Tibial artery (tissue), 4 donors: ENCODE measurements around the gene TBR1.

Experiments
- DNase-seq, 2 donors: peaks; one replicate each; pipeline ENCODE4 v3.0.0-alpha.2; 2019
- H3K27ac ChIP-seq, 2 donors: fragments of 200-600 bp; sonication (generic) in 1 of 2; 1 replicate in 1 of 2; 2 replicates in 1 of 2; pipeline ENCODE4 v1.5.1; 2018 to 2019; ENCODE audit warnings: mild to moderate bottlenecking in 1 of 2
- H3K27me3 ChIP-seq, 2 donors: fragments of 200-600 bp; sonication (generic) in 1 of 2; one replicate each; pipeline versions ENCODE4 v1.5.1 to v1.6.0; 2016 to 2019
- H3K36me3 ChIP-seq, 3 donors: fragments of 200-600 bp; sonication (generic) in 2 of 3; one replicate each; pipeline ENCODE4 v1.5.1; 2016 to 2019; ENCODE audit warnings: mild to moderate bottlenecking in 2 of 3
- H3K4me1 ChIP-seq, 4 donors: fragments of 200-600 bp; sonication (generic) in 2 of 4; 1 replicate in 3 of 4; 2 replicates in 1 of 4; pipeline ENCODE4 v1.5.1; 2016 to 2019
- H3K4me3 ChIP-seq, 2 donors: fragments of 200-600 bp; sonication (generic) in 1 of 2; 1 replicate in 1 of 2; 2 replicates in 1 of 2; pipeline ENCODE4 v1.5.1; 2018 to 2019; ENCODE audit warnings: mild to moderate bottlenecking in 2 of 2
- H3K9me3 ChIP-seq, 3 donors: fragments of 200-600 bp; sonication (generic) in 1 of 3; one replicate each; pipeline ENCODE4 v1.5.1; 2016 to 2019
- CTCF ChIP-seq, 2 experiments: fragments of 200-600 bp in 1 of 2; fragments of 450-650 bp in 1 of 2; IDR thresholded peaks; one replicate each; pipeline ENCODE4 v1.5.1; 2017 to 2019; ENCODE audit warnings: antibody characterized with exemption in 2 of 2, mild to moderate bottlenecking in 1 of 2, moderate library complexity in 1 of 2
- intact Hi-C: fragments of 100-400 bp; cut with DNase I; formaldehyde crosslinking; loops from one replicate; pipeline ENCODE4 v1.15.0; 2023; ENCODE audit warnings: low total_unique reads

TBR1 gene

GRCh38 chr2:161418715-161419637 lies 2.9 kb downstream of the TBR1 start:
- no peaks in the 10 kb centered on the region for H3K9me3 ChIP-seq
- peaks cover 0 to 59% (median 38%) of the 10 kb centered on the region in 4 donors for H3K4me1 ChIP-seq
- intact Hi-C loops: no loop called here
- no peak overlapping the region for H3K27ac ChIP-seq
- H3K27me3 ChIP-seq: peaks cover 5 to 86% of the 10 kb centered on the region in 2 donors
- H3K36me3 ChIP-seq: no peaks in the 10 kb centered on the region
- no peak for DNase-seq
- TF ChIP-seq CTCF (IDR thresholded peaks at IDR 0.05): no peak
- peak overlapping the region in 1 of 2 donors; percentile 17 for H3K4me3 ChIP-seq

- DNase-seq: no peak
- H3K4me3 ChIP-seq: no peak overlapping the region
- no peaks in the 10 kb centered on the region for H3K36me3 ChIP-seq
- no peak overlapping the region for H3K27ac ChIP-seq
- H3K27me3 ChIP-seq: peaks cover 10 to 93% of the 10 kb centered on the region in 2 donors
- no peaks in the 10 kb centered on the region for H3K9me3 ChIP-seq
- H3K4me1 ChIP-seq: peaks cover 0 to 57% (median 37%) of the 10 kb centered on the region in 4 donors
- TF ChIP-seq CTCF (IDR thresholded peaks at IDR 0.05): no peak
- intact Hi-C loops: no loop called here
Observed at GRCh38 chr2:161419638-161420190, 3.6 kb downstream of the TBR1 start.

- TF ChIP-seq CTCF (IDR thresholded peaks at IDR 0.05): no peak
- Histone ChIP-seq H3K4me1 (peaks cover 0 to 49% (median 29%) of the 10 kb centered on the region in 4 donors), H3K36me3 (no peaks in the 10 kb centered on the region), H3K27ac (no peak overlapping the region), H3K9me3 (no peaks in the 10 kb centered on the region), H3K27me3 (peaks cover 10 to 100% of the 10 kb centered on the region in 2 donors), H3K4me3 (no peak overlapping the region)
- DNase-seq: no peak
- intact Hi-C loops: no loop called here
Observed at GRCh38 chr2:161420406-161421074, 4.4 kb downstream of the TBR1 start.

- intact Hi-C loops: no loop called here
- Histone ChIP-seq H3K27ac (no peak overlapping the region), H3K4me3 (no peak overlapping the region), H3K27me3 (peaks cover 10 to 100% of the 10 kb centered on the region in 2 donors), H3K36me3 (no peaks in the 10 kb centered on the region), H3K4me1 (peaks cover 0 to 39% (median 20%) of the 10 kb centered on the region in 4 donors), H3K9me3 (no peaks in the 10 kb centered on the region)
- TF ChIP-seq CTCF (IDR thresholded peaks at IDR 0.05): no peak
- DNase-seq: no peak
Observed at GRCh38 chr2:161421686-161422085, 5.6 kb downstream of the TBR1 start.

GRCh38 chr2:161422816-161423403 lies 6.8 kb downstream of the TBR1 start:
- no peaks in the 10 kb centered on the region for H3K36me3 ChIP-seq
- peaks cover 0 to 1% (median 0%) of the 10 kb centered on the region in 3 donors for H3K9me3 ChIP-seq
- H3K4me3 ChIP-seq: no peak overlapping the region
- intact Hi-C loops: no loop called here
- TF ChIP-seq CTCF (IDR thresholded peaks at IDR 0.05): no peak
- H3K27ac ChIP-seq: no peak overlapping the region
- H3K4me1 ChIP-seq: peaks cover 0 to 36% (median 23%) of the 10 kb centered on the region in 4 donors
- H3K27me3 ChIP-seq: peaks cover 21 to 100% of the 10 kb centered on the region in 2 donors
- DNase-seq: no peak
